ENCODE data around the gene ZNF683. TPM values are rescaled to one million over a fixed set of nuclear protein-coding genes. Genes with fewer than 3 reads are reported as not detected.

Gene ZNF683
- total RNA-seq, 2 donors from 2014 or later = 0.47 TPM; not detected in 1

GRCh38 chr1:26359981-26360806, 12.4 kb downstream of the ZNF683 start:
- H3K9ac ChIP-seq (ENCODE audit: low read depth in 2 of 2, low read length in 2 of 2) = peak overlapping the region; percentile 13 to 65
- peaks cover 19% of the 10 kb centered on the region for H3K27me3 ChIP-seq
- peak overlapping the region; percentile 73 for H3K27ac ChIP-seq
- no peaks in the 10 kb centered on the region for H3K9me3 ChIP-seq
- no peaks in the 10 kb centered on the region for H3K36me3 ChIP-seq
- H3K4me1 ChIP-seq = peaks cover 11% of the 10 kb centered on the region
- DNase-seq = no peak
- intact Hi-C loops (cut with DNase I) = loop anchor here (5.0 kb wide), 1 partner anchor 38 kb away; no protein-coding TSS in a partner anchor
- no peak for TF ChIP-seq CTCF (IDR thresholded peaks at IDR 0.05)
- H3K4me3 ChIP-seq = peak overlapping the region; percentile 28

GRCh38 chr1:26358411-26359384, 13.9 kb downstream of the ZNF683 start:
- Histone ChIP-seq H3K27ac (peak overlapping the region; percentile 73), H3K9ac (ENCODE audit: low read depth in 2 of 2, low read length in 2 of 2) (peak overlapping the region in 1 of 2 donors; percentile 60), H3K4me3 (no peak overlapping the region), H3K36me3 (no peaks in the 10 kb centered on the region), H3K27me3 (peaks cover 19% of the 10 kb centered on the region), H3K9me3 (no peaks in the 10 kb centered on the region), H3K4me1 (peaks cover 21% of the 10 kb centered on the region)
- intact Hi-C loops (cut with DNase I) = no loop called here
- TF ChIP-seq CTCF (IDR thresholded peaks at IDR 0.05) = no peak
- DNase-seq = peak; percentile 87

- H3K4me3 ChIP-seq = no peak overlapping the region
- peaks cover 19% of the 10 kb centered on the region for H3K27me3 ChIP-seq
- peaks cover 21% of the 10 kb centered on the region for H3K4me1 ChIP-seq
- no peaks in the 10 kb centered on the region for H3K9me3 ChIP-seq
- H3K27ac ChIP-seq = peak overlapping the region; percentile 73
- no peak for TF ChIP-seq CTCF (IDR thresholded peaks at IDR 0.05)
- peak overlapping the region in 1 of 2 donors; percentile 59 for H3K9ac ChIP-seq (ENCODE audit: low read depth in 2 of 2, low read length in 2 of 2)
- intact Hi-C loops (cut with DNase I) = no loop called here
- H3K36me3 ChIP-seq = no peaks in the 10 kb centered on the region
- DNase-seq = peak; percentile 86
These were observed 15.4 kb downstream of the ZNF683 start for GRCh38 chr1:26357121-26357602.

GRCh38 chr1:26356106-26356505, 16.4 kb downstream of the ZNF683 start:
- H3K27me3 ChIP-seq = peaks cover 13% of the 10 kb centered on the region
- DNase-seq = no peak
- peaks cover 21% of the 10 kb centered on the region for H3K4me1 ChIP-seq
- H3K36me3 ChIP-seq = no peaks in the 10 kb centered on the region
- H3K9ac ChIP-seq (ENCODE audit: low read depth in 2 of 2, low read length in 2 of 2) = peak overlapping the region in 1 of 2 donors; percentile 59
- no peak overlapping the region for H3K4me3 ChIP-seq
- H3K9me3 ChIP-seq = no peaks in the 10 kb centered on the region
- H3K27ac ChIP-seq = no peak overlapping the region
- intact Hi-C loops (cut with DNase I) = no loop called here
- TF ChIP-seq CTCF (IDR thresholded peaks at IDR 0.05) = no peak

DNA sequence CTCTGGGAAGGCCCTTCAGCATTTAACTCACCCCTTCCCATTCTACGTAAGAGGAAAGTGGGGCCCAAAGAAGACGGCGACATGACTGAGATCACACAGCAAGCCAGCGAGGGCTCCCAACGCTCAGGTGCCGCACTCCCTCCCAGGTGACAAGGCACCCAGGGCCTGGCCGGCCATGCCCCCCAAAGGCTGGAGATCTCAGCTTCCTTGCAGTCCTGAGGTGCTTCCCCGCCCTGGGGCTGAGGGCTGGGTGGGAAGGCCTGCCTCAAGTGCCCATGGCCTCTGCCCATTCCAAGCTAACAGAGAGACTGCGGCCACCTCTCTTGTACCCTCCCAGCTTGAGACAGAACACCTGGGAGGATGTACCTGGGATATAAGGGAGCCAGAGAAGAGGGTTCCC, 17.6 kb downstream of the ZNF683 start:
- peaks cover 2% of the 10 kb centered on the region for H3K27me3 ChIP-seq
- no peak for DNase-seq

More for the DNA sequence above, 17.6 kb downstream of the ZNF683 start:
- no peak for TF ChIP-seq CTCF (IDR thresholded peaks at IDR 0.05)
- no peak overlapping the region for H3K27ac ChIP-seq
- peaks cover 13% of the 10 kb centered on the region for H3K4me1 ChIP-seq
- intact Hi-C loops (cut with DNase I) = no loop called here
- H3K36me3 ChIP-seq = no peaks in the 10 kb centered on the region
- H3K9me3 ChIP-seq = no peaks in the 10 kb centered on the region
- H3K4me3 ChIP-seq = no peak overlapping the region
- H3K9ac ChIP-seq (ENCODE audit: low read depth in 2 of 2, low read length in 2 of 2) = peak overlapping the region in 1 of 2 donors; percentile 14
